ENCODE data around the gene NINL.

Gene NINL

GRCh38 chr20:25461281-25461650 is 124.1 kb downstream of the NINL start:
- no peak for TF ChIP-seq FOXP2 (optimal IDR thresholded peaks at IDR 0.05; ENCODE audit: borderline replicate concordance, extremely low read depth, extremely low read length, insufficient read depth)
- TF ChIP-seq, protein P1, sequence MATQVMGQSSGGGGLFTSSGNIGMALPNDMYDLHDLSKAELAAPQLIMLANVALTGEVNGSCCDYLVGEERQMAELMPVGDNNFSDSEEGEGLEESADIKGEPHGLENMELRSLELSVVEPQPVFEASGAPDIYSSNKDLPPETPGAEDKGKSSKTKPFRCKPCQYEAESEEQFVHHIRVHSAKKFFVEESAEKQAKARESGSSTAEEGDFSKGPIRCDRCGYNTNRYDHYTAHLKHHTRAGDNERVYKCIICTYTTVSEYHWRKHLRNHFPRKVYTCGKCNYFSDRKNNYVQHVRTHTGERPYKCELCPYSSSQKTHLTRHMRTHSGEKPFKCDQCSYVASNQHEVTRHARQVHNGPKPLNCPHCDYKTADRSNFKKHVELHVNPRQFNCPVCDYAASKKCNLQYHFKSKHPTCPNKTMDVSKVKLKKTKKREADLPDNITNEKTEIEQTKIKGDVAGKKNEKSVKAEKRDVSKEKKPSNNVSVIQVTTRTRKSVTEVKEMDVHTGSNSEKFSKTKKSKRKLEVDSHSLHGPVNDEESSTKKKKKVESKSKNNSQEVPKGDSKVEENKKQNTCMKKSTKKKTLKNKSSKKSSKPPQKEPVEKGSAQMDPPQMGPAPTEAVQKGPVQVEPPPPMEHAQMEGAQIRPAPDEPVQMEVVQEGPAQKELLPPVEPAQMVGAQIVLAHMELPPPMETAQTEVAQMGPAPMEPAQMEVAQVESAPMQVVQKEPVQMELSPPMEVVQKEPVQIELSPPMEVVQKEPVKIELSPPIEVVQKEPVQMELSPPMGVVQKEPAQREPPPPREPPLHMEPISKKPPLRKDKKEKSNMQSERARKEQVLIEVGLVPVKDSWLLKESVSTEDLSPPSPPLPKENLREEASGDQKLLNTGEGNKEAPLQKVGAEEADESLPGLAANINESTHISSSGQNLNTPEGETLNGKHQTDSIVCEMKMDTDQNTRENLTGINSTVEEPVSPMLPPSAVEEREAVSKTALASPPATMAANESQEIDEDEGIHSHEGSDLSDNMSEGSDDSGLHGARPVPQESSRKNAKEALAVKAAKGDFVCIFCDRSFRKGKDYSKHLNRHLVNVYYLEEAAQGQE (IDR thresholded peaks at IDR 0.05; ENCODE audit: insufficient read depth in 1 of 2, low read depth in 2 of 2, low read length in 2 of 2): no peak
- no peak for TF ChIP-seq TAF1 (IDR thresholded peaks at IDR 0.05; ENCODE audit: borderline replicate concordance, insufficient read depth, low read length)
- TF ChIP-seq SIN3A (IDR thresholded peaks at IDR 0.05; ENCODE audit: borderline replicate concordance, insufficient read depth, low read length): no peak
- TF ChIP-seq POLR2AphosphoS5 (IDR thresholded peaks at IDR 0.05; ENCODE audit: low read depth, low read length): no peak

GRCh38 chr20:25460566-25461280 is 124.6 kb downstream of the NINL start:
- TF ChIP-seq SIN3A (IDR thresholded peaks at IDR 0.05; ENCODE audit: borderline replicate concordance, insufficient read depth, low read length) (no peak), FOXP2 (optimal IDR thresholded peaks at IDR 0.05; ENCODE audit: borderline replicate concordance, extremely low read depth, extremely low read length, insufficient read depth) (no peak), POLR2AphosphoS5 (IDR thresholded peaks at IDR 0.05; ENCODE audit: low read depth, low read length) (no peak), TAF1 (IDR thresholded peaks at IDR 0.05; ENCODE audit: borderline replicate concordance, insufficient read depth, low read length) (no peak)
- TF ChIP-seq, protein P1 (IDR thresholded peaks at IDR 0.05; ENCODE audit: insufficient read depth in 1 of 2, low read depth in 2 of 2, low read length in 2 of 2): no peak

- TF ChIP-seq SIN3A (IDR thresholded peaks at IDR 0.05; ENCODE audit: borderline replicate concordance, insufficient read depth, low read length) (no peak), TAF1 (IDR thresholded peaks at IDR 0.05; ENCODE audit: borderline replicate concordance, insufficient read depth, low read length) (no peak), FOXP2 (optimal IDR thresholded peaks at IDR 0.05; ENCODE audit: borderline replicate concordance, extremely low read depth, extremely low read length, insufficient read depth) (no peak), POLR2AphosphoS5 (IDR thresholded peaks at IDR 0.05; ENCODE audit: low read depth, low read length) (no peak)
- TF ChIP-seq, protein P1 (IDR thresholded peaks at IDR 0.05; ENCODE audit: insufficient read depth in 1 of 2, low read depth in 2 of 2, low read length in 2 of 2): no peak
Observed at GRCh38 chr20:25459916-25460535, 125.3 kb downstream of the NINL start.

- no peak for TF ChIP-seq SIN3A (IDR thresholded peaks at IDR 0.05; ENCODE audit: borderline replicate concordance, insufficient read depth, low read length)
- TF ChIP-seq POLR2AphosphoS5 (IDR thresholded peaks at IDR 0.05; ENCODE audit: low read depth, low read length): no peak
- TF ChIP-seq FOXP2 (optimal IDR thresholded peaks at IDR 0.05; ENCODE audit: borderline replicate concordance, extremely low read depth, extremely low read length, insufficient read depth): no peak
- TF ChIP-seq TAF1 (IDR thresholded peaks at IDR 0.05; ENCODE audit: borderline replicate concordance, insufficient read depth, low read length): no peak
- TF ChIP-seq, protein P1 (IDR thresholded peaks at IDR 0.05; ENCODE audit: insufficient read depth in 1 of 2, low read depth in 2 of 2, low read length in 2 of 2): no peak
Observed at GRCh38 chr20:25459111-25459830, 126.1 kb downstream of the NINL start.
